Liver (tissue), 9 donors: ENCODE results near the gene USP2. TPM values are rescaled to one million over a fixed set of nuclear protein-coding genes. Genes with fewer than 3 reads are reported as not detected.

ENCODE experiments used
- DNase-seq: peaks from one replicate; pipeline ENCODE4 v3.0.0-alpha.2; 2017; ENCODE audit warnings: low spot score
- H3K27ac ChIP-seq, 2 donors: one replicate each; pipeline ENCODE4 v1.7.0; 2013; ENCODE audit warnings: inconsistent platforms in 2 of 2, low read length in 2 of 2, control low read depth in 1 of 2, low read depth in 1 of 2, mild to moderate bottlenecking in 1 of 2
- H3K27me3 ChIP-seq, 4 donors: one replicate each; pipeline versions ENCODE4 v1.6.1 to v1.7.0; 2013; ENCODE audit warnings: low read length in 3 of 4, inconsistent platforms in 1 of 4, mild to moderate bottlenecking in 1 of 4, moderate library complexity in 1 of 4; ENCODE audit not compliant: control insufficient read depth in 4 of 4, insufficient read depth in 4 of 4
- H3K36me3 ChIP-seq, 4 donors: one replicate each; pipeline versions ENCODE4 v1.6.1 to v1.7.0; 2013; ENCODE audit warnings: low read length in 3 of 4, mild to moderate bottlenecking in 3 of 4, low read depth in 1 of 4, moderate library complexity in 1 of 4; ENCODE audit not compliant: control insufficient read depth in 4 of 4, insufficient read depth in 3 of 4
- H3K4me1 ChIP-seq, 4 donors: one replicate each; pipeline versions ENCODE4 v1.6.1 to v1.7.0; 2013; ENCODE audit warnings: low read length in 3 of 4, mild to moderate bottlenecking in 3 of 4, moderate library complexity in 1 of 4; ENCODE audit not compliant: control insufficient read depth in 4 of 4, insufficient read depth in 4 of 4
- H3K4me3 ChIP-seq, 3 donors: one replicate each; pipeline versions ENCODE4 v1.6.1 to v1.7.0; 2013; ENCODE audit warnings: low read length in 3 of 3, control low read depth in 1 of 3, low read depth in 1 of 3, mild to moderate bottlenecking in 1 of 3
- H3K9ac ChIP-seq, 2 donors: one replicate each; pipeline ENCODE4 v1.7.0; 2013; ENCODE audit warnings: low read length in 2 of 2, mild to moderate bottlenecking in 2 of 2, moderate library complexity in 2 of 2, control low read depth in 1 of 2, low read depth in 1 of 2
- H3K9me3 ChIP-seq, 4 donors: one replicate each; pipeline versions ENCODE4 v1.6.1 to v1.7.0; 2013; ENCODE audit warnings: low read length in 3 of 4; ENCODE audit not compliant: control insufficient read depth in 4 of 4
- ATF3 ChIP-seq: IDR thresholded peaks from 2 replicates; pipeline ENCODE4 v1.6.1; 2016; ENCODE audit warnings: antibody characterized with exemption
- CTCF ChIP-seq: fragments of 150-350 bp; IDR thresholded peaks from 2 replicates; pipeline ENCODE4 v1.5.1; 2017; ENCODE audit warnings: improper control_type of control experiment, low read depth, low read length; ENCODE audit not compliant: missing input control
- EGR1 ChIP-seq, 2 donors: IDR thresholded peaks; 2 replicates each; pipeline ENCODE4 v1.6.1; 2016 to 2018; ENCODE audit warnings: antibody characterized with exemption in 2 of 2, low read depth in 2 of 2
- FOXA1 ChIP-seq: IDR thresholded peaks from 2 replicates; pipeline ENCODE4 v1.6.1; 2016; ENCODE audit warnings: antibody characterized with exemption
- FOXA2 ChIP-seq: IDR thresholded peaks from 2 replicates; pipeline ENCODE4 v1.6.1; 2016; ENCODE audit warnings: antibody characterized with exemption
- GABPA ChIP-seq, 2 donors: IDR thresholded peaks in 1 of 2; conservative IDR thresholded peaks in 1 of 2; 2 replicates each; pipeline ENCODE4 v1.6.1; 2016; ENCODE audit warnings: antibody characterized with exemption in 2 of 2, mild to moderate bottlenecking in 1 of 2, moderate library complexity in 1 of 2
- HNF4A ChIP-seq, 2 donors: conservative IDR thresholded peaks; 2 replicates each; pipeline ENCODE4 v1.6.1; 2016; ENCODE audit warnings: antibody characterized with exemption in 2 of 2, mild to moderate bottlenecking in 2 of 2
- HNF4G ChIP-seq: IDR thresholded peaks from 2 replicates; pipeline ENCODE4 v1.6.1; 2016; ENCODE audit warnings: antibody characterized with exemption
- JUND ChIP-seq, 2 donors: IDR thresholded peaks; 2 replicates each; pipeline ENCODE4 v1.6.1; 2016; ENCODE audit warnings: antibody characterized with exemption in 2 of 2
- MAX ChIP-seq: IDR thresholded peaks from 2 replicates; pipeline ENCODE4 v1.6.1; 2016; ENCODE audit warnings: antibody characterized with exemption
- NR2F2 ChIP-seq: IDR thresholded peaks from 2 replicates; pipeline ENCODE4 v1.6.1; 2016; ENCODE audit warnings: antibody characterized with exemption
- RAD21 ChIP-seq, 2 donors: IDR thresholded peaks; 2 replicates each; pipeline ENCODE4 v1.6.1; 2016; ENCODE audit warnings: antibody characterized with exemption in 2 of 2, mild to moderate bottlenecking in 2 of 2
- REST ChIP-seq: IDR thresholded peaks from 2 replicates; pipeline ENCODE4 v1.6.1; 2016; ENCODE audit warnings: antibody characterized with exemption, mild to moderate bottlenecking
- RXRA ChIP-seq, 2 donors: IDR thresholded peaks; 2 replicates each; pipeline ENCODE4 v1.6.1; 2017 to 2018; ENCODE audit warnings: antibody characterized with exemption in 2 of 2, mild to moderate bottlenecking in 1 of 2
- SP1 ChIP-seq: IDR thresholded peaks from 2 replicates; pipeline ENCODE4 v1.6.1; 2018; ENCODE audit warnings: antibody characterized with exemption, mild to moderate bottlenecking
- TAF1 ChIP-seq: conservative IDR thresholded peaks from 2 replicates; pipeline ENCODE4 v1.6.1; 2016; ENCODE audit warnings: antibody characterized with exemption, mild to moderate bottlenecking
- YY1 ChIP-seq: IDR thresholded peaks from 2 replicates; pipeline ENCODE4 v1.6.1; 2016; ENCODE audit warnings: antibody characterized with exemption, mild to moderate bottlenecking
- ZBTB33 ChIP-seq: IDR thresholded peaks from 2 replicates; pipeline ENCODE4 v1.6.1; 2016; ENCODE audit warnings: antibody characterized with exemption
- WGBS: extraction: QIAGEN DNeasy Blood & Tissue Kit; methylation state at CpG from one replicate; pipeline ENCODE4 v1.1.7; 2013; 5-methylcytosine and 5-hydroxymethylcytosine counted together
- polyA plus RNA-seq, 2 donors: library from polyadenylated mRNA; stranded (reverse) in 1 of 2; unstranded in 1 of 2; fragments of 200-250 nt in 1 of 2; fragments of >200 nt in 1 of 2; fragmentation: Nextera tagmentation in 1 of 2; extraction: Ambion mirVana in 1 of 2; gene quantifications; one replicate each; pipeline versions ENCODE4 v1.2.1 to v1.2.3, GENCODE V29; 2013 to 2015
- total RNA-seq, 2 donors: library from RNA; depleted of rRNA; stranded (reverse); fragments of >200 nt; gene quantifications; one replicate each; pipeline ENCODE4 v1.2.3, GENCODE V29; 2014
- donor health status: healthy.
- donor health status: healthy.
- donor health status: healthy.
- donor health status: healthy.
- donor health status: healthy.

USP2 gene
- total RNA-seq (1 to 10 TPM in 1 of 2 donors, under 1 TPM in 1; 0.65 to 4.4 TPM), polyA plus RNA-seq (1 to 10 TPM; 2.0 to 2.2 TPM)

GRCh38 chr11:119381181-119381988 lies at the start of gene USP2:
TSS of gene USP2 (minus strand) at chr11:119381690. CDS start at chr11:119373480, 8,210 bp downstream.
- under 1% methylated on average over 54 of the region's 54 CpGs for WGBS
- TF ChIP-seq FOXA2 (no peak), HNF4A (conservative IDR thresholded peaks at IDR 0.05) (peak in 1 of 2 donors; percentile 53), EGR1 (IDR thresholded peaks at IDR 0.05; ENCODE audit: low read depth in 2 of 2) (no peak), HNF4G (no peak), YY1 (peak; percentile 53), ZBTB33 (no peak), TAF1 (no peak), GABPA (IDR thresholded peaks at IDR 0.05 in 1 of 2, conservative IDR thresholded peaks at IDR 0.05 in 1 of 2) (peak in 1 of 2 donors; percentile 32), RXRA (IDR thresholded peaks at IDR 0.05) (peak; percentile 9 to 59), NR2F2 (no peak), REST (peak; percentile 37), CTCF (peak; percentile 85), SP1 (peak; percentile 56), MAX (peak; percentile 98), FOXA1 (no peak), RAD21 (IDR thresholded peaks at IDR 0.05) (peak; percentile 76 to 84), ATF3 (no peak), JUND (IDR thresholded peaks at IDR 0.05) (peak in 1 of 2 donors; percentile 12)
- no peaks in the 10 kb centered on the region for H3K36me3 ChIP-seq
- no peaks in the 10 kb centered on the region for H3K27me3 ChIP-seq
- H3K27ac ChIP-seq = no peak within 1 kb of the TSS
- H3K9ac ChIP-seq = peak within 1 kb of the TSS; percentile 0 to 33
- peak within 1 kb of the TSS; percentile 43 to 51 (median 50) for H3K4me3 ChIP-seq
- DNase-seq = peak; percentile 95
- H3K9me3 ChIP-seq = no peaks in the 10 kb centered on the region
- peaks cover 6 to 15% (median 12%) of the 10 kb centered on the region in 4 donors for H3K4me1 ChIP-seq
